GM19324 (cell line): ENCODE data around the gene PRKAR1B.

ENCODE experiments used
- ATAC-seq: cut with Tn5 transposase; IDR thresholded peaks from one replicate; pipeline ENCODE4 v1.9.1; 2021; ENCODE audit warnings: mild to moderate bottlenecking, moderate library complexity; ENCODE audit not compliant: unreplicated experiment, low FRiP score

Gene PRKAR1B

GRCh38 chr7:698515-699475, 28.3 kb downstream of the PRKAR1B start:
- ATAC-seq, result no peak

DNA sequence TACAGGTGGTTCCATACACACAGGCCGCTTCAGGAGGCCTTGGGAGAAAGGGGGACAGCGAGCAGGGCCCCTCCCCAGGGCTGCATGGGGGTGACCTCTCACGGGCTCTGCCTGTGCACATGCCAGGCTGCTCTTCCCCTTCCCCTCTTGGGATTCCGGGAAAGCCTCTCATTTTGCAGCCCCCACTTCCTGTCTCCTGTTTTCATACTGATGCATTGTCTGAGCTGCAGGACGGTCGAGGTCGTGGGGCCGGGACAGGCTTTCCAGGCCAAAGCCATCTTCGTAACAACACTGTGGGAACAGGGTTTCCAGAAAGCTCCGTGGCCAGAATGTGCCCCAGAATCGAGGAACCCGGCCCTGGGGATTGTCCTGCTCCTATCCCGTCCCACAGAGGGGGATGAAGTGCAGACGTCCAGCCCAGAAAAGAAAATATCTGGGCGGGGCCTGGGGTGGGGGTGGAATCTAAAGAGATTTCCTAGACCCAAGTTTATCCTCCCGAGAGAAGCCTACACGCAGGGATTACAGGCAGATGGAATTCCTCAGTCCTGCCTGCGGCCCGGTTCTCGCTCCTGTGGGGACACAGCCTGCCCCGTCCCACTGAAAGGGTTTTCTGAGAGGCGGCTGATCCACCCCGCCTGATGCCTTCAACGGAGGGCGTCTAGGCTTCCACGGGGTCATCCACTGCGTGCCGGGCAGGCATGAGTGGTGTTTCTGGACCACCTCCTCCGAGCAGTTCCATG, 30.1 kb downstream of the PRKAR1B start:
- no peak for ATAC-seq

DNA sequence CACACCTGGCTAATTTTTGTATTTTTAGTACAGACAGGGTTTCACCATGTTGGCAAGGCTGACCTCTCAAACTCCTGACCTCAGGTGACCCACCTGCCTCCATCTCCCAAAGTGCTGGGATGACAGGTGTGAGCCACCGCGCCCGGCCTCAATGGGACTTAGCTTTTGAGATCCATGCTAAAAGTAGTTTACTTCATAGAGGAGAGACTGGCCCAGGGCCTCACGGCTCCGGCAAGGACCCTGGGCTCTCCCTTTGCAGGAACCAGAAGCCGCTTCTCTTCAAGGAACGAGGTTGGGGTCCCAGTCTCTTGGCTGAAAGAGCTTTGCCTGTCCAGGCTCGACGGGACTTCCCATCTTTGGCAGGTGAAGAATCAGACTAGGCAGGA, 30.7 kb downstream of the PRKAR1B start:
- ATAC-seq, result no peak

- no peak for ATAC-seq
These were observed 33.8 kb downstream of the PRKAR1B start for GRCh38 chr7:693280-693679.

DNA sequence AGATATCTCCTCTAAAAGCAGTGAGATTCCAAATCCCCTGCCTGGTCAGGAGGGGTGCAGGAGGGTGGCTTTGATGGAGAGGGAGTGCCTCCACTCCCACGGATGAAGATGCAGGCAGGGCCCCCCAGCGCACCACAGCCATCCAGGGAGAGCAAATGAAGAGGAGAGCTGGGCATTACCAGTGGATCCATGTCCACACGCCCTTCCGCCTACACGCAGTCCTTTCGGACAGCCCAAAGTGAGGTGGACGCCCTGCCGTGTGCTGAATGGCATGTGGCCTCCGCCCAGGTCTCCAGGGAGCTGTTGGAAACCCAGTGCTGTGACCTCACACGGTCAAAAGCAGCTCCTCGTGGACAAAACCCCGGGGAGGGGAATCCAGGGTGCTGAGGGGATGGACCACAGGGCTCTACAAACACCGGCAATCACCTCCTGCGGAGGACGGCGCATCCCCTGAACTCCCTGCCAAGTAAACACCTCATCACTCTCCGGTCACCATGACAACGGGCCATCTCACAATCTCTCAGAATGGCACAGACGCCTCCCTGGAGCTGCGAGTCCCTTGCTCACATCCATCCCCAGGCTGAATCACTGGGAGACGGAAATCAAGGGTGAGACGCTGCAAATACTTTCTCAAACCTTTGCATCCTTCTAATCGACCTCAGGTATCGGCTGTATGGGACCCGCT, 35.6 kb downstream of the PRKAR1B start:
- no peak for ATAC-seq

GRCh38 chr7:690478-691360, 36.4 kb downstream of the PRKAR1B start:
- ATAC-seq, result no peak

GRCh38 chr7:685540-685939, 41.5 kb downstream of the PRKAR1B start:
- ATAC-seq, result no peak

DNA sequence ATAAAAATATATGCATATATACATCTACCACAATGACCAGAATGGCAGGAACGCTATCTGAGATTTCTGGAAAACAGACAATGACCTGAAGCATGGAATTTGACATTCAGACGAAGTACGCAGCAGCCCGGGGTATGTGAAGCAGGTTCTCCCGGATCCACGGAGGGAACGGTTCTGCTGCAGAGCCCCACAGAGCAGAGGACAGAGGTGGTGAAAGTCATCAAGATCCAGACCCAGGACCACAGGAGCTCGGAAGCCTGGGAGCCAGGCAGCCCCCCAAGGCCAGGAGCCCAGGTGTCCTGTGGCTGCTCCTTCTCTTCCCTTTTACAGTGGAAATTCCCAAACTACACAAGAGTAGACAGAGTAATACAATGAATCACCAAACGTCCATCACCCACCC, 42.7 kb downstream of the PRKAR1B start:
- no peak for ATAC-seq

GRCh38 chr7:683526-684205, 43.4 kb downstream of the PRKAR1B start:
- no peak for ATAC-seq

GRCh38 chr7:682810-683209, 44.3 kb downstream of the PRKAR1B start:
- ATAC-seq, result no peak

DNA sequence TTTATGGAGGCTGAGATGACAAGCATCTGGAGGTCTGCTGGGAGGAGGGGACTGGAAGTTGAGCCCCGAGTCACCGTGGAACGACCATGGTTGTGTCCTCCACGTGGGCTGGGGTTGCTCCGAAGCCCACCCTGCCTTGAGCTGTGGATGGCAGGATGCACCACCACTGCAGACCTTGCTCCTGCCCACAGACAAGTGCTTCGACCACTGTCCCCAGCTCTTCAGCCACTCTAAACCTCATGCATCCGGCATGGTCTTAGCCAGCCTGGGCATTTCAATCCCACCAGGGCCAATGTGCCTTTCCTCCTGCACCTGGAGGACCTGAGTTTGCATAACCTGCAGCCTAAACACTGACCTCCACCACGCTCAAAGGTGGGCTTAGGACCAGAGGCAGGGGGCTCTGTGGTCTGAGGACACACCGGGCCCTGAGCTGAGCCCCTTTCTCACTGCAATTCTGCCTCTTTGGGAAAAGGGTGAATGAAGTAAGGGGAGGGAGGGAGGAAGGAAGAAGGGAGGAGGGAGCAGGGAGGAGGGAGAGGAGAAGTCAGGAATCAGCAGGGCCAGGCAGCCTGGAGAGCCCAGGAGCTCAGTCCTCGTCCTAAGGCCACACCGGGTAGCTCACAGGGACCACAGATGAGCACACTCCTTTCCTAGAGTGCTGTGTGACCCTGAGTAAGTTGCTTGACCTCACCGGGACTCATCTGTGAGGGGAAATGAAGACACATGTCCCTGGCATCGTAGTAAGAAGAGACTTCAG, 45.4 kb downstream of the PRKAR1B start:
- ATAC-seq, result no peak

DNA sequence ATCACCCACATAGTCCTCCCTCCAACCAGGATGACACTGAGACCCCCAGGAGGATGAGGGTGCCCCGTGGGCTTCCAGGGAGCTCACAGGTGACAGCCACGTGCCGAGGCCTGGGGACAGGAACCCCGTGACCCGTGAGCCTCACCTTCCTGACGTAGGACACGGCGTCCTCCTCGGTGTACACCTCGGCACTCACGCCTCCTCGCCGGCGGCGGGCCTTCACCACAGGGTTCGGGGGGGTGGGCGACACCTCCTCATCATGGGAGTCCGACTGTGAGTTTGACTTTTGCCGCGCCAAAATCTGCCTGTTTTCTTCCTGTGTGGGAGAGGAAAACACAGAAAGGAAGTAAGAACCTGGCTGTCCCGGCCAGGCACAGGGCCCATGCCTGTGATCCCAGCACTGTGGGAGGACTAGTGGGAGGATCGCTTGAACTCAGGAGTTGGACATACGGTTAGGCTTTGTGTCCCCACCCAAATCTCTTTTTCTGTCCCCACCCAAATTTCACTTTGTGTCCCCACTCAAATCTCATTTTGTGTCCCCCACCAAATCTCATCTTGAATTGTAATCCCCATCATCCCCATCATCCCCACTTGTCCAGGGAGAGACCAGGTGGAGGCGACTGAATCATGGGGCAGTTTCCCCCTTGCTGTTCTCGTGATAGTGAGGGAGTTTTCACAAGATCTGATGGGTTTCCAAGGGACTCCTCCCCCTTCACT, 46.5 kb downstream of the PRKAR1B start:
- ATAC-seq, result no peak

- ATAC-seq, result no peak
These were observed 50.1 kb downstream of the PRKAR1B start for GRCh38 chr7:676972-677385.

GRCh38 chr7:676246-676971, 50.7 kb downstream of the PRKAR1B start:
- ATAC-seq, result no peak

GRCh38 chr7:674454-675410, 52.3 kb downstream of the PRKAR1B start:
- no peak for ATAC-seq

DNA sequence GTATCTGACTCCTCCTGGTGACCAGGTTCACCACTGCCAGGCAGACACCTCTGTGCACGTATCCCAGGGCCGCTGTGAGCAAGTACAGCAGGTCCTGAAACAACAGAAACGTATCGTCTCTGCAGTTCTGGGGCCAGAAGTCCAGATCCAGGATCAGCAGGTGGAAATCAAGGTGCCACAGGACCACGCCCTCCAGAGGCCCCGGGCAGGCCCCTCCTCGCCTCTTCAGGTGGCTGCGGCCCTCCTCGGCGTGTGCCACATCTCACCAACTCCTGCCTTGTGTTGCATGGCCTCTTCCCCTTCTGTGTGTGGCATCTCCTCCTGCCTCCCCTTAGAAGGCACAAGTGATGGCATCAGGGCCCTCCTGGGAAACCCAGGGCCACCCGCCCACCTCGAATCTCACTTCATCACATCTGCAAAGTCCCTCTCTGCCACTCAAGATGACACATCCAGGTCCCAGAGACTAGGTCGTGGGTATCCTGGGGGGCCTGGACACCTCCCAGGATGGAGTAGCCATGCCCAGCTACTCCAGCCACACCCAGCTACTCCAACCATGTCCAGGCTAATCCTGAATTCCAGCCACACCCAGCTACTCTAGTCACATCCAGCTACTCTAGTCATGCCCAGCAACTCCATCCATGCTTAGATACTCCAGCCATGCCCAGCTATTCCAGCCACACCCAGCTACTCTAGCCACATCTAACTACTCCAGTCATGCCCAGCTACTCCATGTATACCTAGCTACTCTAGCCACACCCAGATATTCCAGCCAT, 53.2 kb downstream of the PRKAR1B start:
- ATAC-seq, result no peak
